HL-60 (cell line): Measurements from ENCODE around the gene ITPRIP.

ENCODE experiments used
- CTCF ChIP-seq: IDR thresholded peaks from one replicate; pipeline ENCODE4 v1.5.1; 2011; ENCODE audit warnings: low read length, control low read depth, inconsistent platforms; ENCODE audit not compliant: insufficient read depth
- GABPA ChIP-seq: IDR thresholded peaks from 2 replicates; pipeline ENCODE4 v1.6.1; 2012; ENCODE audit warnings: low read depth
- POLR2AphosphoS5 ChIP-seq: IDR thresholded peaks from 2 replicates; pipeline ENCODE4 v1.6.1; 2012; ENCODE audit warnings: low read depth

GRCh38 chr10:104315486-104315921 lies 22.8 kb downstream of the ITPRIP start:
- TF ChIP-seq CTCF (no peak), POLR2AphosphoS5 (no peak), GABPA (no peak)
